HL-60 (cell line): ENCODE results near the gene PTPRG.

Experiments used
- DNase-seq, 2 experiments: peaks; one replicate each; pipeline ENCODE4 v3.0.0-alpha.2; 2010 to 2020; ENCODE audit warnings: low read depth in 1 of 2, low spot score in 1 of 2
- H3K27ac ChIP-seq: fragments of 250-450 bp; sonication (Bioruptor Pico); replicated peaks from 2 replicates; pipeline ENCODE4 v1.5.1; 2020; ENCODE audit warnings: mild to moderate bottlenecking, moderate library complexity
- H3K27me3 ChIP-seq: fragments of 250-450 bp; sonication (Bioruptor Pico); 2 replicates; pipeline ENCODE4 v1.5.1; 2021; ENCODE audit warnings: mild to moderate bottlenecking, moderate library complexity; ENCODE audit not compliant: insufficient read depth, poor library complexity, severe bottlenecking
- H3K4me3 ChIP-seq: replicated peaks from 2 replicates; pipeline ENCODE4 v1.5.1; 2011; ENCODE audit warnings: mild to moderate bottlenecking, control low read depth, low read length; ENCODE audit not compliant: insufficient read depth
- CTCF ChIP-seq: IDR thresholded peaks from one replicate; pipeline ENCODE4 v1.5.1; 2011; ENCODE audit warnings: low read length, control low read depth, inconsistent platforms; ENCODE audit not compliant: insufficient read depth
- GABPA ChIP-seq: IDR thresholded peaks from 2 replicates; pipeline ENCODE4 v1.6.1; 2012; ENCODE audit warnings: low read depth
- POLR2AphosphoS5 ChIP-seq: IDR thresholded peaks from 2 replicates; pipeline ENCODE4 v1.6.1; 2012; ENCODE audit warnings: low read depth
- SPI1 ChIP-seq: IDR thresholded peaks from 2 replicates; pipeline ENCODE4 v1.6.1; 2012; ENCODE audit warnings: low read depth, mild to moderate bottlenecking, borderline replicate concordance
- TF ChIP-seq, protein P1 (sequence below): IDR thresholded peaks from 2 replicates; pipeline ENCODE4 v1.6.1; 2012; ENCODE audit warnings: low read depth; ENCODE audit not compliant: insufficient replicate concordance

Gene PTPRG

DNA sequence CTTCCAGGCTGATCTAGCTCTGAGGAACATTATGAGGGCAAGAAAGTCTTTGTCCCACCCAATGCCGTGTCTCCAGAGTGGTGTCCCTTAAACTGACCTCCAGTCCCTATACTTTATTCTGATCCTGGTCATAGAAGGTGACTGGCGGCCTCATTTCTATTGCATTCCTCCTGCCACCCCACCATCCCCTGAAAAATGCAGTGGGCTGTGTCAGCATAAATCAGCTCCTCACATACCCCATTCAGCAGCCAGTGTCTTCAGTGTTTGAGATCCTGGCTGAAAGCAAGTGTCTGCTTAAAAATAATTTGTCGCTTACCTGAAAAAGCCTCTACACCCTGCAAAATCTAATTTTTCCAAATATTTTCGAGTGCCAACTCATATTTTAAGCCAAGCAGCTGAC lies 465.9 kb downstream of the PTPRG start:
- Histone ChIP-seq H3K27ac (no peak overlapping the region), H3K27me3 (peaks cover 2% of the 10 kb centered on the region), H3K4me3 (no peak overlapping the region)
- no peak for DNase-seq
- TF ChIP-seq POLR2AphosphoS5 = no peak
- TF ChIP-seq CTCF = no peak
- TF ChIP-seq, protein P1, sequence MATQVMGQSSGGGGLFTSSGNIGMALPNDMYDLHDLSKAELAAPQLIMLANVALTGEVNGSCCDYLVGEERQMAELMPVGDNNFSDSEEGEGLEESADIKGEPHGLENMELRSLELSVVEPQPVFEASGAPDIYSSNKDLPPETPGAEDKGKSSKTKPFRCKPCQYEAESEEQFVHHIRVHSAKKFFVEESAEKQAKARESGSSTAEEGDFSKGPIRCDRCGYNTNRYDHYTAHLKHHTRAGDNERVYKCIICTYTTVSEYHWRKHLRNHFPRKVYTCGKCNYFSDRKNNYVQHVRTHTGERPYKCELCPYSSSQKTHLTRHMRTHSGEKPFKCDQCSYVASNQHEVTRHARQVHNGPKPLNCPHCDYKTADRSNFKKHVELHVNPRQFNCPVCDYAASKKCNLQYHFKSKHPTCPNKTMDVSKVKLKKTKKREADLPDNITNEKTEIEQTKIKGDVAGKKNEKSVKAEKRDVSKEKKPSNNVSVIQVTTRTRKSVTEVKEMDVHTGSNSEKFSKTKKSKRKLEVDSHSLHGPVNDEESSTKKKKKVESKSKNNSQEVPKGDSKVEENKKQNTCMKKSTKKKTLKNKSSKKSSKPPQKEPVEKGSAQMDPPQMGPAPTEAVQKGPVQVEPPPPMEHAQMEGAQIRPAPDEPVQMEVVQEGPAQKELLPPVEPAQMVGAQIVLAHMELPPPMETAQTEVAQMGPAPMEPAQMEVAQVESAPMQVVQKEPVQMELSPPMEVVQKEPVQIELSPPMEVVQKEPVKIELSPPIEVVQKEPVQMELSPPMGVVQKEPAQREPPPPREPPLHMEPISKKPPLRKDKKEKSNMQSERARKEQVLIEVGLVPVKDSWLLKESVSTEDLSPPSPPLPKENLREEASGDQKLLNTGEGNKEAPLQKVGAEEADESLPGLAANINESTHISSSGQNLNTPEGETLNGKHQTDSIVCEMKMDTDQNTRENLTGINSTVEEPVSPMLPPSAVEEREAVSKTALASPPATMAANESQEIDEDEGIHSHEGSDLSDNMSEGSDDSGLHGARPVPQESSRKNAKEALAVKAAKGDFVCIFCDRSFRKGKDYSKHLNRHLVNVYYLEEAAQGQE = no peak
- TF ChIP-seq SPI1 = no peak
- TF ChIP-seq GABPA = no peak

- no peak overlapping the region for H3K4me3 ChIP-seq
- no peak overlapping the region for H3K27ac ChIP-seq
- peaks cover 2% of the 10 kb centered on the region for H3K27me3 ChIP-seq
- TF ChIP-seq, protein P1 = no peak
- TF ChIP-seq SPI1 (no peak), CTCF (no peak), GABPA (no peak), POLR2AphosphoS5 (no peak)
- DNase-seq = no peak
Observed at GRCh38 chr3:62027796-62028195, 466.4 kb downstream of the PTPRG start.

DNA sequence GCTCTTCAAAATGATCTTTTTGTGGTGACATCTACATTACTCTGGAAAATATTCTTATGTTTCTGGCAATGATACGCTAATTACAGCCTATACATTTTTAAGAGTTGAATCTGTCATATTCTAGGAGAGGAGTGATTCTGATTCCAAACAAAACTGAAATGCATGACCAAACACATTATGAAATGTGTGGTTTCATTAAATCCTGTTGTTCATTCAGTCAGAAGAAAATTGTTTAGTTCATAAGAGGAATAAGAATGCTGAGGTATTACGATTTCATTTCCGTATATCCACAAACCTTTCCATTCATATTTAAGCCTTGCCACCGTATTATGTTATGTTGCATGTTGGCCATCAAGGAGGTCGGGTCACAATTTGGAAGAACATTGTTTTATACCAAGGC lies 466.9 kb downstream of the PTPRG start:
- Histone ChIP-seq H3K27me3 (peaks cover 2% of the 10 kb centered on the region), H3K4me3 (no peak overlapping the region), H3K27ac (no peak overlapping the region)
- no peak for DNase-seq
- TF ChIP-seq CTCF = no peak
- TF ChIP-seq, protein P1 = no peak
